PC-3 (cell line): Measurements from ENCODE around the gene C5orf58.

ENCODE experiments used
- EZH2 ChIP-seq: fragments of 300-600 bp; sonication (generic); IDR thresholded peaks from one replicate; pipeline ENCODE4 v1.6.1; 2017; ENCODE audit warnings: antibody characterized with exemption, mild to moderate bottlenecking, low read length; ENCODE audit not compliant: unreplicated experiment
- TF ChIP-seq, protein P1 (sequence below): fragments of 300-600 bp; sonication (generic); conservative IDR thresholded peaks from 2 replicates; pipeline ENCODE4 v1.5.1; 2017; ENCODE audit warnings: antibody characterized with exemption, low read depth, mild to moderate bottlenecking, low read length

DNA sequence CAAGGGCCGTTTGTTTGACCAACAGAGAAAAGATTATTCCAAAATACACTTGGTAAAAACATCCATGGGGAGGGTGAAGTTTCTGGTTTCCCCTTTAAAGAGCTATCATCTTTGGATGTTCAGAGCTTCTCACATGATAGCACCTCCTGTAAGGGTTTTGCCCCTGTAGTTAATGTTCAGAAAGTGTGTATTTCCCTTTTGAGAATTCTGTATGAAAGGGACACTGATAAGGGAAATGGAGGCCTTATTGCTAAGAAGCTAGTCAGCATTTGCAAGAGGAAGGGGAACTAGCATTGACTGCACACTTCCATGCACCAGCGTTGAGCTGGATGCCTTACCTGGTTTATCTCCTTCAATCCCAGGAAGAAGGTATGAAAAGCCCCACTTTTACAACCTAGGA lies 31.5 kb upstream of the C5orf58 start:
- TF ChIP-seq, protein P1, sequence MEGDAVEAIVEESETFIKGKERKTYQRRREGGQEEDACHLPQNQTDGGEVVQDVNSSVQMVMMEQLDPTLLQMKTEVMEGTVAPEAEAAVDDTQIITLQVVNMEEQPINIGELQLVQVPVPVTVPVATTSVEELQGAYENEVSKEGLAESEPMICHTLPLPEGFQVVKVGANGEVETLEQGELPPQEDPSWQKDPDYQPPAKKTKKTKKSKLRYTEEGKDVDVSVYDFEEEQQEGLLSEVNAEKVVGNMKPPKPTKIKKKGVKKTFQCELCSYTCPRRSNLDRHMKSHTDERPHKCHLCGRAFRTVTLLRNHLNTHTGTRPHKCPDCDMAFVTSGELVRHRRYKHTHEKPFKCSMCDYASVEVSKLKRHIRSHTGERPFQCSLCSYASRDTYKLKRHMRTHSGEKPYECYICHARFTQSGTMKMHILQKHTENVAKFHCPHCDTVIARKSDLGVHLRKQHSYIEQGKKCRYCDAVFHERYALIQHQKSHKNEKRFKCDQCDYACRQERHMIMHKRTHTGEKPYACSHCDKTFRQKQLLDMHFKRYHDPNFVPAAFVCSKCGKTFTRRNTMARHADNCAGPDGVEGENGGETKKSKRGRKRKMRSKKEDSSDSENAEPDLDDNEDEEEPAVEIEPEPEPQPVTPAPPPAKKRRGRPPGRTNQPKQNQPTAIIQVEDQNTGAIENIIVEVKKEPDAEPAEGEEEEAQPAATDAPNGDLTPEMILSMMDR, result no peak
- no peak for TF ChIP-seq EZH2
